ENCODE measurements around the gene GALNT1. TPM values are rescaled to one million over a fixed set of nuclear protein-coding genes. Genes with fewer than 3 reads are reported as not detected.

Gene GALNT1
- total RNA-seq, 2 donors from 2014 or later = 40.2 to 50.6 TPM

GRCh38 chr18:35593859-35594258 lies 12.3 kb downstream of the GALNT1 start:
- TF ChIP-seq POLR2AphosphoS5 (IDR thresholded peaks at IDR 0.05) = no peak
- no peak for TF ChIP-seq CTCF (IDR thresholded peaks at IDR 0.05)
- TF ChIP-seq POLR2A (IDR thresholded peaks at IDR 0.05) = no peak
- no peaks in the 10 kb centered on the region for H3K36me3 ChIP-seq
- H3K27ac ChIP-seq = no peak overlapping the region
- no peaks in the 10 kb centered on the region for H3K27me3 ChIP-seq (replicated peaks; ENCODE audit: insufficient read depth)
- no peak for DNase-seq (ENCODE audit: low spot score)
- H3K4me1 ChIP-seq (replicated peaks) = no peaks in the 10 kb centered on the region
- H3K4me3 ChIP-seq = no peak overlapping the region
- intact Hi-C loops (cut with DNase I) = no loop called here
- no peaks in the 10 kb centered on the region for H3K9me3 ChIP-seq
- 92% methylated on average over 4 of the region's 4 CpGs for WGBS

- Histone ChIP-seq H3K27ac (no peak overlapping the region), H3K36me3 (no peaks in the 10 kb centered on the region), H3K27me3 (replicated peaks; ENCODE audit: insufficient read depth) (no peaks in the 10 kb centered on the region), H3K9me3 (no peaks in the 10 kb centered on the region), H3K4me1 (replicated peaks) (no peaks in the 10 kb centered on the region), H3K4me3 (no peak overlapping the region)
- intact Hi-C loops (cut with DNase I) = no loop called here
- WGBS = 100% methylated on average over 4 of the region's 4 CpGs
- DNase-seq (ENCODE audit: low spot score) = no peak
- TF ChIP-seq POLR2AphosphoS5 (IDR thresholded peaks at IDR 0.05) (no peak), CTCF (IDR thresholded peaks at IDR 0.05) (no peak), POLR2A (IDR thresholded peaks at IDR 0.05) (no peak)
These were observed 16.2 kb downstream of the GALNT1 start for GRCh38 chr18:35597758-35598157.

- Histone ChIP-seq H3K27ac (no peak overlapping the region), H3K27me3 (replicated peaks; ENCODE audit: insufficient read depth) (no peaks in the 10 kb centered on the region), H3K4me1 (replicated peaks) (no peaks in the 10 kb centered on the region), H3K36me3 (no peaks in the 10 kb centered on the region), H3K9me3 (no peaks in the 10 kb centered on the region), H3K4me3 (no peak overlapping the region)
- WGBS = 87% methylated on average over 4 of the region's 4 CpGs
- TF ChIP-seq POLR2AphosphoS5 (IDR thresholded peaks at IDR 0.05) = no peak
- no peak for TF ChIP-seq CTCF (IDR thresholded peaks at IDR 0.05)
- no peak for TF ChIP-seq POLR2A (IDR thresholded peaks at IDR 0.05)
- DNase-seq (ENCODE audit: low spot score) = no peak
- intact Hi-C loops (cut with DNase I) = no loop called here
These were observed 20.8 kb downstream of the GALNT1 start for GRCh38 chr18:35602193-35602820.

- no peaks in the 10 kb centered on the region for H3K27me3 ChIP-seq (replicated peaks; ENCODE audit: insufficient read depth)
- TF ChIP-seq POLR2AphosphoS5 (IDR thresholded peaks at IDR 0.05) (no peak), CTCF (IDR thresholded peaks at IDR 0.05) (no peak), POLR2A (IDR thresholded peaks at IDR 0.05) (no peak)
- intact Hi-C loops (cut with DNase I) = no loop called here
These were observed 21.5 kb downstream of the GALNT1 start for GRCh38 chr18:35603008-35603407.

GRCh38 chr18:35603528-35603927 lies 22.0 kb downstream of the GALNT1 start:
- TF ChIP-seq CTCF (IDR thresholded peaks at IDR 0.05) (no peak), POLR2AphosphoS5 (IDR thresholded peaks at IDR 0.05) (no peak), POLR2A (IDR thresholded peaks at IDR 0.05) (no peak)
- H3K27ac ChIP-seq = no peak overlapping the region
- no peaks in the 10 kb centered on the region for H3K9me3 ChIP-seq
- H3K4me3 ChIP-seq = no peak overlapping the region
- DNase-seq (ENCODE audit: low spot score) = no peak
- intact Hi-C loops (cut with DNase I) = no loop called here
- H3K27me3 ChIP-seq (replicated peaks; ENCODE audit: insufficient read depth) = no peaks in the 10 kb centered on the region
- H3K36me3 ChIP-seq = no peaks in the 10 kb centered on the region
- no peaks in the 10 kb centered on the region for H3K4me1 ChIP-seq (replicated peaks)
- WGBS = 92% methylated on average over 3 of the region's 3 CpGs

More at GRCh38 chr18:35603008-35603407, 21.5 kb downstream of the GALNT1 start:
- no peaks in the 10 kb centered on the region for H3K36me3 ChIP-seq
- no peak overlapping the region for H3K4me3 ChIP-seq
- no peak overlapping the region for H3K27ac ChIP-seq
- H3K4me1 ChIP-seq (replicated peaks) = no peaks in the 10 kb centered on the region
- DNase-seq (ENCODE audit: low spot score) = no peak
- no peaks in the 10 kb centered on the region for H3K9me3 ChIP-seq

Data from prostate gland (tissue), 2 donors.